Common myeloid progenitor, CD34-positive (primary cell): ENCODE measurements around the gene INAVA.
A peak's percentile ranks its signal among the peaks of the same experiment; 100 is the strongest.

Experiments
- CTCF ChIA-PET: fragments of 350-600 bp; sonication (Branson Sonifier 250); formaldehyde crosslinking; loops from one replicate; lab custom pipeline; 2021; ENCODE audit warnings: antibody characterized with exemption; lab: Charles Lee
- POLR2A ChIA-PET: fragments of 350-600 bp; sonication (Branson Sonifier 250); formaldehyde crosslinking; loops from one replicate; lab custom pipeline; 2021; ENCODE audit warnings: antibody characterized with exemption; lab: Charles Lee
- DNase-seq, 3 donors: peaks; one replicate each; pipeline versions ENCODE4 v3.0.0 to v3.0.0-alpha.2; 2013
- H3K27ac ChIP-seq, 2 experiments: 1 replicate in 1 of 2; 2 replicates in 1 of 2; pipeline ENCODE4 v1.7.0; 2013; ENCODE audit warnings: inconsistent platforms in 2 of 2, low read length in 2 of 2, mild to moderate bottlenecking in 2 of 2, low read depth in 1 of 2, moderate library complexity in 1 of 2; ENCODE audit not compliant: severe bottlenecking in 2 of 2, insufficient read depth in 1 of 2, poor library complexity in 1 of 2
- H3K27me3 ChIP-seq, 5 experiments: replicated peaks in 2 of 5; 1 replicate in 3 of 5; 2 replicates in 2 of 5; pipeline versions ENCODE4 v1.6.1 to v1.7.0; 2013; ENCODE audit warnings: low read length in 4 of 5, mild to moderate bottlenecking in 2 of 5, moderate library complexity in 2 of 5, inconsistent platforms in 1 of 5; ENCODE audit not compliant: insufficient read depth in 5 of 5, control insufficient read depth in 4 of 5
- H3K36me3 ChIP-seq, 4 experiments: 1 replicate in 2 of 4; 2 replicates in 2 of 4; pipeline versions ENCODE4 v1.6.1 to v1.7.0; 2013; ENCODE audit warnings: low read length in 3 of 4, control low read depth in 1 of 4, mild to moderate bottlenecking in 1 of 4; ENCODE audit not compliant: control insufficient read depth in 4 of 4, insufficient read depth in 4 of 4
- H3K4me1 ChIP-seq, 4 experiments: 1 replicate in 3 of 4; 2 replicates in 1 of 4; pipeline versions ENCODE4 v1.6.1 to v1.7.1; 2013; ENCODE audit warnings: low read length in 3 of 4, mild to moderate bottlenecking in 3 of 4, control low read depth in 1 of 4, inconsistent platforms in 1 of 4, moderate library complexity in 1 of 4; ENCODE audit not compliant: control insufficient read depth in 4 of 4, insufficient read depth in 4 of 4; ENCODE audit errors: control extremely low read depth in 1 of 4
- H3K4me3 ChIP-seq, 7 experiments: 1 replicate in 4 of 7; 2 replicates in 3 of 7; pipeline versions ENCODE4 v1.5.1 to v1.7.0; 2013; ENCODE audit warnings: mild to moderate bottlenecking in 7 of 7, low read length in 6 of 7, moderate library complexity in 6 of 7, inconsistent platforms in 2 of 7, low read depth in 2 of 7, control low read depth in 1 of 7; ENCODE audit not compliant: insufficient read depth in 4 of 7, control insufficient read depth in 1 of 7; ENCODE audit errors: extremely low read depth in 1 of 7
- H3K9me3 ChIP-seq, 5 experiments: 1 replicate in 4 of 5; 2 replicates in 1 of 5; pipeline versions ENCODE4 v1.6.1 to v1.7.1; 2013; ENCODE audit warnings: low read length in 4 of 5, mild to moderate bottlenecking in 2 of 5, inconsistent platforms in 1 of 5, low read depth in 1 of 5, moderate library complexity in 1 of 5; ENCODE audit not compliant: control insufficient read depth in 4 of 5, insufficient read depth in 2 of 5; ENCODE audit errors: control extremely low read depth in 1 of 5
- WGBS: methylation state at CpG from one replicate; pipeline ENCODE4 v1.1.5; 2013; ENCODE audit not compliant: insufficient coverage; 5-methylcytosine and 5-hydroxymethylcytosine counted together

The INAVA gene

GRCh38 chr1:200861937-200862647, 32.6 kb upstream of the INAVA start:
- peaks cover 0 to 4% (median 1%) of the 10 kb centered on the region in 4 experiments for H3K4me1 ChIP-seq
- 88% methylated on average over 1 of the region's 2 CpGs for WGBS
- peak in 2 of 3 donors; percentile 24 to 38 for DNase-seq
- H3K27me3 ChIP-seq: no peaks in the 10 kb centered on the region
- H3K4me3 ChIP-seq: no peak overlapping the region
- no peaks in the 10 kb centered on the region for H3K36me3 ChIP-seq
- ChIA-PET POLR2A (interaction anchor here (0.6 kb wide), 1 partner anchor 23 kb away, joined by 4 read pairs; no protein-coding TSS in a partner anchor), CTCF (interaction anchor here (1.4 kb wide), 1 partner anchor 11 kb away, joined by 3 read pairs; the partner anchor contains the start of gene GPR25)
- H3K9me3 ChIP-seq: no peaks in the 10 kb centered on the region
- H3K27ac ChIP-seq: no peak overlapping the region

GRCh38 chr1:200862713-200863415, 31.8 kb upstream of the INAVA start:
- Histone ChIP-seq H3K4me1 (peaks cover 0 to 4% (median under 1%) of the 10 kb centered on the region in 4 experiments), H3K36me3 (no peaks in the 10 kb centered on the region), H3K4me3 (no peak overlapping the region), H3K9me3 (no peaks in the 10 kb centered on the region), H3K27me3 (peaks cover 0 to 1% (median 0%) of the 10 kb centered on the region in 5 experiments), H3K27ac (no peak overlapping the region)
- 100% methylated on average over 1 of the region's 9 CpGs for WGBS
- DNase-seq: no peak
- POLR2A ChIA-PET: interaction anchor here (0.6 kb wide), 2 partner anchors 22 to 30 kb away, joined by 3 to 4 read pairs; no protein-coding TSS in a partner anchor
- CTCF ChIA-PET: interaction anchor here (0.7 to 1.4 kb wide), 3 partner anchors 10 to 312 kb away, joined by 3 read pairs; partner anchors contain the start of gene GPR25

GRCh38 chr1:200866116-200866515, 28.6 kb upstream of the INAVA start:
- no peak overlapping the region for H3K4me3 ChIP-seq
- ChIA-PET POLR2A (no interaction called here), CTCF (interaction anchor here (1.4 to 2.0 kb wide), 2 partner anchors 8 to 106 kb away, joined by 3 to 6 read pairs; no protein-coding TSS in a partner anchor)
- no peak for DNase-seq
- no peak overlapping the region for H3K27ac ChIP-seq
- H3K36me3 ChIP-seq: no peaks in the 10 kb centered on the region
- no peaks in the 10 kb centered on the region for H3K9me3 ChIP-seq
- H3K27me3 ChIP-seq: peaks cover 0 to 10% (median 1%) of the 10 kb centered on the region in 5 experiments
- WGBS: 96% methylated on average over 3 of the region's 3 CpGs
- H3K4me1 ChIP-seq: no peaks in the 10 kb centered on the region

- Histone ChIP-seq H3K36me3 (no peaks in the 10 kb centered on the region), H3K4me1 (no peaks in the 10 kb centered on the region), H3K9me3 (no peaks in the 10 kb centered on the region), H3K4me3 (no peak overlapping the region), H3K27ac (no peak overlapping the region), H3K27me3 (peaks cover 0 to 14% (median 2%) of the 10 kb centered on the region in 5 experiments)
- no peak for DNase-seq
- ChIA-PET POLR2A (no interaction called here), CTCF (no interaction called here)
- 90% methylated on average over 2 of the region's 5 CpGs for WGBS
Measured at GRCh38 chr1:200866521-200866920, 28.2 kb upstream of the INAVA start.

GRCh38 chr1:200867018-200867811, 27.5 kb upstream of the INAVA start:
- H3K4me3 ChIP-seq: no peak overlapping the region
- no peaks in the 10 kb centered on the region for H3K36me3 ChIP-seq
- H3K27me3 ChIP-seq: peaks cover 0 to 21% (median 6%) of the 10 kb centered on the region in 5 experiments
- H3K27ac ChIP-seq: no peak overlapping the region
- WGBS: 90% methylated on average over 8 of the region's 11 CpGs
- CTCF ChIA-PET: no interaction called here
- POLR2A ChIA-PET: interaction anchor here (0.6 kb wide), 1 partner anchor 645 kb away, joined by 3 read pairs; no protein-coding TSS in a partner anchor
- no peaks in the 10 kb centered on the region for H3K9me3 ChIP-seq
- no peak for DNase-seq
- no peaks in the 10 kb centered on the region for H3K4me1 ChIP-seq

GRCh38 chr1:200869376-200869752, 25.3 kb upstream of the INAVA start:
- CTCF ChIA-PET: no interaction called here
- no peaks in the 10 kb centered on the region for H3K9me3 ChIP-seq
- DNase-seq: no peak
- peaks cover 0 to 14% (median 12%) of the 10 kb centered on the region in 4 experiments for H3K4me1 ChIP-seq
- peaks cover 0 to 42% (median 24%) of the 10 kb centered on the region in 5 experiments for H3K27me3 ChIP-seq
- H3K4me3 ChIP-seq: no peak overlapping the region
- POLR2A ChIA-PET: no interaction called here
- no peak overlapping the region for H3K27ac ChIP-seq
- no peaks in the 10 kb centered on the region for H3K36me3 ChIP-seq
- 86% methylated on average over 4 of the region's 5 CpGs for WGBS
